Measurements from ENCODE around the gene FOXI2. TPM values are rescaled to one million over a fixed set of nuclear protein-coding genes. Genes with fewer than 3 reads are reported as not detected.

The FOXI2 gene
- total RNA-seq, 1 donor from 2014 or later: not detected

DNA sequence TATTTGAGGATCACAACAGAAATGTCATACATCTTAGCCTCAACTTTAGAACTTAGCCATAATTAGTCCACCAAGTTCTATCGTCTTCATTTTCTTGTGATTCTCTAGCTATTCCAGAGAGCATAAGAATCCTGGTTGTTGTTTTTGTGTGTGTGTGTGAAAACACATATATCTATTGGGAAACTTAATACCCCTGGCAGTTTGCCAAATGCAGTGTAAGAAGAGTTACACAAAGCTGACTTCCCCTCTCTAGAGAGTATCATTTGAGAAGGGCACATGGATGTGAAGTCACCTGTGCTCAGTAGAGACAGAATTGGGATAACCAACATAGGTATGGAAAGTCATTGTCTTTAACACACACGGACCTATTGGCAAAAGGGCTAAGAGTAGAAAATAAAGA lies 19.3 kb downstream of the FOXI2 start:
- no peaks in the 10 kb centered on the region for H3K4me1 Mint-ChIP-seq (ENCODE audit: low read depth)
- DNase-seq (ENCODE audit: low spot score): no peak
- H3K9me3 Mint-ChIP-seq (ENCODE audit: low read depth): no peaks in the 10 kb centered on the region
- H3K36me3 Mint-ChIP-seq (ENCODE audit: low read depth): no peaks in the 10 kb centered on the region
- peaks cover 16% of the 10 kb centered on the region for H3K27me3 Mint-ChIP-seq (ENCODE audit: low read depth)
- no peak overlapping the region for H3K4me3 Mint-ChIP-seq (ENCODE audit: unreplicated experiment)
- TF ChIP-seq, protein P1, sequence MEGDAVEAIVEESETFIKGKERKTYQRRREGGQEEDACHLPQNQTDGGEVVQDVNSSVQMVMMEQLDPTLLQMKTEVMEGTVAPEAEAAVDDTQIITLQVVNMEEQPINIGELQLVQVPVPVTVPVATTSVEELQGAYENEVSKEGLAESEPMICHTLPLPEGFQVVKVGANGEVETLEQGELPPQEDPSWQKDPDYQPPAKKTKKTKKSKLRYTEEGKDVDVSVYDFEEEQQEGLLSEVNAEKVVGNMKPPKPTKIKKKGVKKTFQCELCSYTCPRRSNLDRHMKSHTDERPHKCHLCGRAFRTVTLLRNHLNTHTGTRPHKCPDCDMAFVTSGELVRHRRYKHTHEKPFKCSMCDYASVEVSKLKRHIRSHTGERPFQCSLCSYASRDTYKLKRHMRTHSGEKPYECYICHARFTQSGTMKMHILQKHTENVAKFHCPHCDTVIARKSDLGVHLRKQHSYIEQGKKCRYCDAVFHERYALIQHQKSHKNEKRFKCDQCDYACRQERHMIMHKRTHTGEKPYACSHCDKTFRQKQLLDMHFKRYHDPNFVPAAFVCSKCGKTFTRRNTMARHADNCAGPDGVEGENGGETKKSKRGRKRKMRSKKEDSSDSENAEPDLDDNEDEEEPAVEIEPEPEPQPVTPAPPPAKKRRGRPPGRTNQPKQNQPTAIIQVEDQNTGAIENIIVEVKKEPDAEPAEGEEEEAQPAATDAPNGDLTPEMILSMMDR (IDR thresholded peaks at IDR 0.05): no peak
- H3K27ac Mint-ChIP-seq (ENCODE audit: unreplicated experiment): no peak overlapping the region

DNA sequence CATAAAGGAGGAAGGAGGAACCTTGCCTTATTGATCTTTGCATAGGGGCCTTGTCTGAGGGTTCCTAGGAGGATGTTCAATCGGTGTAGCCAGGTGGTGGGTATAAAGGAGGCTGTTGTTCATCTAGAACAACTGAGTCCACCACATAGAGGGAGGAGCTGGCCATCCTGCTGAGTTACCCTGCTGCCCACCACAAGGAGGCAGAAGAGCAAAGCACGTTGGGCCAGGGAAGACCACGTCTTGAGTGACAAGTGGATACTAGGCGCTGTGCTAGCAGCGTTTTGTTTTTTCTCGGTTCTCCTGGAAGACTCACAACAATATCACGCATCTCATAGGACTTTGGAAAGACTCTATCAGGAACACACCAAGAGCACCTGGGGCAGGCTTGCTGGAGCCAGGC lies 20.0 kb downstream of the FOXI2 start:
- no peak overlapping the region for H3K27ac Mint-ChIP-seq (ENCODE audit: unreplicated experiment)
- no peak for DNase-seq (ENCODE audit: low spot score)
- H3K4me1 Mint-ChIP-seq (ENCODE audit: low read depth): no peaks in the 10 kb centered on the region
- TF ChIP-seq, protein P1 (IDR thresholded peaks at IDR 0.05): no peak
- no peaks in the 10 kb centered on the region for H3K9me3 Mint-ChIP-seq (ENCODE audit: low read depth)
- peaks cover 16% of the 10 kb centered on the region for H3K27me3 Mint-ChIP-seq (ENCODE audit: low read depth)
- no peak overlapping the region for H3K4me3 Mint-ChIP-seq (ENCODE audit: unreplicated experiment)
- H3K36me3 Mint-ChIP-seq (ENCODE audit: low read depth): no peaks in the 10 kb centered on the region

DNA sequence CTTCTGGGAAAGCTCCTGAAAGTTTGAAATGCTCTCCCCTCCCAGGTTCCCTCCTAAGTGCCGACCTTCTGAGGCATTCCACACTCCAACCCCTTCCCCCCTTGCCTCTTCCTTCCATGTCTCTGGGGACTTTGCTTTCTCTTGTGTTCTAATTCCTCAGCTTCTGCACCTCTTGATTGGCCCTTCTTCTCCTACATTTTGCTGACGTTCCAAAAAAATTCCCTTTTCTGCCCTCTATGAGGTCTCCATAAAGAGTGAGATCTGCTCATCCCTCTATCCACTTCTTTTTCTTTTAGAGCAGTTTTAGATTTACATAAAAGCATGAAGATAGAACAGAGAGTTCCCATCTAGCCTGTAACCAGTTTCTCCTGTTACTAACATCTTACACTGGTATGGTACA lies 22.3 kb downstream of the FOXI2 start:
- H3K4me3 Mint-ChIP-seq (ENCODE audit: unreplicated experiment): no peak overlapping the region
- no peaks in the 10 kb centered on the region for H3K4me1 Mint-ChIP-seq (ENCODE audit: low read depth)
- peaks cover 20% of the 10 kb centered on the region for H3K27me3 Mint-ChIP-seq (ENCODE audit: low read depth)
- no peaks in the 10 kb centered on the region for H3K36me3 Mint-ChIP-seq (ENCODE audit: low read depth)
- peak overlapping the region; percentile 43 for H3K27ac Mint-ChIP-seq (ENCODE audit: unreplicated experiment)
- H3K9me3 Mint-ChIP-seq (ENCODE audit: low read depth): no peaks in the 10 kb centered on the region
- no peak for DNase-seq (ENCODE audit: low spot score)
- TF ChIP-seq, protein P1 (IDR thresholded peaks at IDR 0.05): no peak

DNA sequence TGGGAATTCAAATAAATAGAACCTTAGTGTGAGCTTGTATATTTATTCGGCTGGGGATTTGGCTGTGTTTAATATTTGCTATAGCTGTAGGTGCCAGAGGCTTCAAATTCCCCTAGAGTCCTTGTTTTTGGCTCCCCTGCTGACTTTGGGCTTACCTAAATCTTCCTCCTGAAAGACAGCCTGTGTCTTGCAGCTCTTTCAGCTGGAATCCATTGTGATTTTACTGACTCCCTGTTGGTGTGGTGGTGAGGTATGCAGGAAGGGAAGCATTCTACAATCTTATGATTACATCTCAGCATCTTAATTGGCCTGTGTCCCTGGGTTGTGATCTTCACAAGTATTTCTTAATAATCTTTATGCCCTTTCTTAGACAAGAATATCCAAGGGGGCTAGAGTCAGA lies 25.9 kb downstream of the FOXI2 start:
- Mint-ChIP-seq H3K4me1 (ENCODE audit: low read depth) (no peaks in the 10 kb centered on the region), H3K36me3 (ENCODE audit: low read depth) (no peaks in the 10 kb centered on the region), H3K27ac (ENCODE audit: unreplicated experiment) (no peak overlapping the region), H3K9me3 (ENCODE audit: low read depth) (no peaks in the 10 kb centered on the region), H3K27me3 (ENCODE audit: low read depth) (peaks cover 18% of the 10 kb centered on the region), H3K4me3 (ENCODE audit: unreplicated experiment) (no peak overlapping the region)
- TF ChIP-seq, protein P1 (IDR thresholded peaks at IDR 0.05): no peak
- no peak for DNase-seq (ENCODE audit: low spot score)

DNA sequence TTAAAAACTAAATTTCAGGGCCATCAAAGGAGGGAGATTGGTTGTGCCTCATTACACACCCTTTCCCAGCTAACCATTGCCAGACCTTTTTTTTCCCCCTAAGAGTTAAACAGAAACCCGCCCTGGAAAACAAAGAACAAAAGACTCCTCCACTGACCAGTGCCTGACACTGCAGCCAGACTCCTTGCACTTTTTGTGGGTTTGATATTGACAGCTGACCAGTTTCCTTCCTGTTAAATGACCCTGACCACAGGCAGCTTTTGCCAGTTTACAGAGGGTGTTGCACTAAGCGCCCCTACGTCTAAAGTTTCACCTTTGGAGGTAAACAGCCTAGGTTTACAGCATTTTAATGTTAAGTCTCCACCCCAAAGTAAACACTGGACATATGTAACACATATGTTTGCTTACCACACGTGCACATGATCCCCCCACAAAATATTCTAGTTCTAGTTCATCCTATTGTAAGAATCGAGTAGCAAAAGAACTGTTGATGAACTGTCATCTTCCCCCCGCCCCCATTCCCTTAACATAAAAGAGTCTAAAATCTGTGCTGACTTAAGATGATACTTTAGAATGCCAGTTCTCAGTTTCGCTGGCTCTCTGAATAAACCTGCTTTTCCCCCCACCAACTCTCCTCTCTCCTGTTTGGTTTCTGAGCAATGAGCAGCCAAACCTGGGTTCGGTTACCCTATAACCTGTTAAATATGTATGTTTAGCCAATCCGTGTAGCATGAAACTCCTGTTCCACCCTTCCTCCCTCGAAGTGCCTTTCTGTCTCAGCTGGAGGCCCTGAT lies 38.0 kb downstream of the FOXI2 start:
- Mint-ChIP-seq H3K27ac (ENCODE audit: unreplicated experiment) (no peak overlapping the region), H3K36me3 (ENCODE audit: low read depth) (no peaks in the 10 kb centered on the region), H3K4me3 (ENCODE audit: unreplicated experiment) (no peak overlapping the region), H3K9me3 (ENCODE audit: low read depth) (peaks cover under 1% of the 10 kb centered on the region), H3K27me3 (ENCODE audit: low read depth) (no peaks in the 10 kb centered on the region), H3K4me1 (ENCODE audit: low read depth) (no peaks in the 10 kb centered on the region)
- TF ChIP-seq, protein P1 (IDR thresholded peaks at IDR 0.05): no peak
- no peak for DNase-seq (ENCODE audit: low spot score)
